GM12878 (cell line): ENCODE data around the gene RPRD1A. TPM values are rescaled to one million over a fixed set of nuclear protein-coding genes. Genes with fewer than 3 reads are reported as not detected.

Experiments
- ATAC-seq: fragments of 200-7000 bp; cut with Tn5 transposase; 3 replicates; pipeline ENCODE4 v1.9.1; 2020; ENCODE audit warnings: mild to moderate bottlenecking, moderate library complexity
- BruUV-seq: library from RNA; stranded (reverse); fragments of 400-500 nt; replicated peaks from 2 replicates; lab custom pipeline; 2021; lab: Mats Ljungman, UMichigan
- CTCF ChIA-PET: fragments of 300-600 bp; sonication (Branson Sonifier 250); formaldehyde crosslinking; extraction: SDS; loops from one replicate; lab custom pipeline; 2021; ENCODE audit warnings: inconsistent platforms; lab: Yijun Ruan, JAX
- POLR2A ChIA-PET: fragments of 350-600 bp; formaldehyde crosslinking; extraction: SDS; loops from one replicate; lab custom pipeline; 2021; ENCODE audit warnings: inconsistent platforms; lab: Charles Lee
- RAD21 ChIA-PET: fragments of 300-600 bp; sonication (Branson Sonifier 250); formaldehyde crosslinking; loops from one replicate; lab custom pipeline; 2023; ENCODE audit warnings: antibody characterized with exemption; ENCODE audit not compliant: unreplicated experiment; lab: Charles Lee
- SMC1A ChIA-PET: fragments of 300-600 bp; sonication (Branson Sonifier 250); formaldehyde crosslinking; loops from one replicate; lab custom pipeline; 2023; ENCODE audit not compliant: unreplicated experiment, uncharacterized antibody; lab: Charles Lee
- DNase-seq: peaks from one replicate; pipeline ENCODE4 v3.0.0-alpha.2; 2011; ENCODE audit warnings: low read depth, low spot score
- FAIRE-seq: peaks from 3 replicates; lab custom pipeline; 2011; peaks lifted over from hg19 to GRCh38; lab: Jason Lieb, UNC
- H2AFZ ChIP-seq: 2 replicates; pipeline ENCODE4 v1.6.0; 2011; ENCODE audit warnings: low read depth, low read length, control low read depth; ENCODE audit not compliant: control insufficient read depth
- H3K27ac ChIP-seq: 2 replicates; pipeline ENCODE4 v1.5.1; 2011; ENCODE audit warnings: control low read depth; ENCODE audit not compliant: control insufficient read depth, insufficient read depth
- H3K27me3 ChIP-seq, 2 experiments: replicated peaks in 1 of 2; 2 replicates each; pipeline versions ENCODE4 v1.6.0 to v1.6.1; 2011; ENCODE audit warnings: low read length in 1 of 2; ENCODE audit not compliant: control insufficient read depth in 2 of 2, insufficient read depth in 2 of 2
- H3K36me3 ChIP-seq, 2 experiments: 2 replicates each; pipeline ENCODE4 v1.5.1; 2011; ENCODE audit warnings: low read length in 1 of 2; ENCODE audit not compliant: control insufficient read depth in 2 of 2, insufficient read depth in 2 of 2
- H3K4me1 ChIP-seq: 2 replicates; pipeline ENCODE4 v1.6.1; 2011; ENCODE audit warnings: mild to moderate bottlenecking, low read length, moderate library complexity, mixed read lengths; ENCODE audit not compliant: control insufficient read depth, insufficient read depth
- H3K4me2 ChIP-seq: 2 replicates; pipeline ENCODE4 v1.6.0; 2011; ENCODE audit warnings: control low read depth; ENCODE audit not compliant: control insufficient read depth, insufficient read depth
- H3K4me3 ChIP-seq: fragments of 200-600 bp; sonication (generic); 2 replicates; pipeline ENCODE4 v1.5.1; 2016
- H3K79me2 ChIP-seq: 2 replicates; pipeline ENCODE4 v1.6.0; 2011; ENCODE audit warnings: low read length; ENCODE audit not compliant: control insufficient read depth, insufficient read depth
- H3K9ac ChIP-seq: 2 replicates; pipeline ENCODE4 v1.8.0; 2011; ENCODE audit warnings: low read length, control low read depth, mixed read lengths; ENCODE audit not compliant: control insufficient read depth, insufficient read depth
- H3K9me3 ChIP-seq: replicated peaks from 3 replicates; pipeline ENCODE4 v1.5.1; 2011; ENCODE audit warnings: mild to moderate bottlenecking, low read length; ENCODE audit not compliant: control insufficient read depth, insufficient read depth
- H4K20me1 ChIP-seq: 2 replicates; pipeline ENCODE4 v1.6.0; 2011; ENCODE audit not compliant: control insufficient read depth, insufficient read depth
- CBX5 ChIP-seq: sonication (generic); IDR thresholded peaks from 2 replicates; pipeline ENCODE4 v1.6.1; 2016; ENCODE audit warnings: low read depth, moderate library complexity, mild to moderate bottlenecking, inconsistent platforms
- CHD2 ChIP-seq: IDR thresholded peaks from 2 replicates; pipeline ENCODE4 v1.6.1; 2011; ENCODE audit warnings: low read depth, low read length, improper control_type of control experiment, borderline replicate concordance
- CREM ChIP-seq: IDR thresholded peaks from 2 replicates; pipeline ENCODE4 v1.6.1; 2014; ENCODE audit warnings: antibody characterized with exemption, low read depth
- FOXK2 ChIP-seq: fragments of 450-650 bp; IDR thresholded peaks from 2 replicates; pipeline ENCODE4 v1.6.1; 2017; ENCODE audit warnings: mild to moderate bottlenecking, moderate library complexity
- IRF3 ChIP-seq: fragments of 450-650 bp; IDR thresholded peaks from 2 replicates; pipeline ENCODE4 v1.6.1; 2014; ENCODE audit warnings: mild to moderate bottlenecking
- NFXL1 ChIP-seq: fragments of 450-650 bp; IDR thresholded peaks from 2 replicates; pipeline ENCODE4 v1.6.1; 2017; ENCODE audit warnings: antibody characterized with exemption, mild to moderate bottlenecking, borderline replicate concordance
- RAD51 ChIP-seq: fragments of 450-650 bp; IDR thresholded peaks from 2 replicates; pipeline ENCODE4 v1.6.1; 2016; ENCODE audit warnings: moderate library complexity, mild to moderate bottlenecking, inconsistent platforms
- RB1 ChIP-seq: fragments of 450-650 bp; formaldehyde crosslinking; IDR thresholded peaks from 2 replicates; pipeline ENCODE4 v1.6.1; 2017; ENCODE audit warnings: mild to moderate bottlenecking, borderline replicate concordance
- RUNX3 ChIP-seq: IDR thresholded peaks from 2 replicates; pipeline ENCODE4 v1.6.1; 2012; ENCODE audit warnings: low read length, inconsistent platforms
- SMC3 ChIP-seq: IDR thresholded peaks from 2 replicates; pipeline ENCODE4 v1.6.1; 2011; ENCODE audit warnings: low read length, improper control_type of control experiment, borderline replicate concordance
- ZSCAN29 ChIP-seq: fragments of 450-650 bp; IDR thresholded peaks from 2 replicates; pipeline ENCODE4 v1.6.1; 2017; ENCODE audit warnings: mild to moderate bottlenecking, moderate library complexity
- WGBS: methylation state at CpG from one replicate; pipeline ENCODE4 v1.1.6; 2016; ENCODE audit warnings: low lambda C conversion rate; ENCODE audit not compliant: insufficient replicate concordance, insufficient coverage; ENCODE audit errors: missing lambda C conversion rate; 5-methylcytosine and 5-hydroxymethylcytosine counted together
- in situ Hi-C: fragments of 300-500 bp; cut with MboI; formaldehyde crosslinking; loops from 9 replicates; pipeline ENCODE4 v1.14.3; 2018; ENCODE audit warnings: mixed read lengths
- intact Hi-C: fragments of 100-400 bp; cut with micrococcal nuclease; formaldehyde crosslinking; loops from one replicate; pipeline ENCODE4 v1.14.2; 2022; ENCODE audit not compliant: unreplicated experiment
- polyA plus RNA-seq, 11 experiments: library from polyadenylated mRNA; depleted of rRNA in 4 of 11; unstranded in 6 of 11; stranded (reverse) in 5 of 11; fragments of >200 nt; fragmentation: Nextera tagmentation in 4 of 11; fragmentation: Illumina TruSeq in 1 of 11; extraction: Ambion mirVana in 4 of 11; extraction: Trizol in 1 of 11; gene quantifications; 1 replicate in 1 of 11; 2 replicates in 10 of 11; pipeline versions ENCODE4 v1.2.1 to v1.2.3, GENCODE V29; 2011 to 2016; ENCODE audit warnings: inconsistent platforms in 2 of 11, missing spikeins in 2 of 11, low read depth in 1 of 11
- total RNA-seq, 4 experiments: library from RNA; depleted of rRNA in 3 of 4; stranded (reverse); fragments of >200 nt in 3 of 4; fragmentation: Illumina TruSeq in 1 of 4; extraction: Trizol in 1 of 4; gene quantifications; 2 replicates each; pipeline versions ENCODE4 v1.2.1 to v1.2.3, GENCODE V29; 2013 to 2021

RPRD1A gene
- total and polyA plus RNA-seq, 10 of the 15 experiments (the other 5 are each of a cell fraction or from before 2014, with no cell fraction given): 16.2 to 66.2 (median 36.2) TPM

- DNase-seq (no peak), ATAC-seq (no peak)
- H3K9ac ChIP-seq: no peak overlapping the region
- no peaks in the 10 kb centered on the region for H3K79me2 ChIP-seq
- H3K27me3 ChIP-seq: no peaks in the 10 kb centered on the region
- no peak overlapping the region for H3K4me2 ChIP-seq
- H3K36me3 ChIP-seq: peaks cover 0 to 10% of the 10 kb centered on the region in 2 experiments; a peak in 2 of 4 replicates
- no peak for TF ChIP-seq CBX5
- TF ChIP-seq RB1: no peak
- no peak for TF ChIP-seq IRF3
- no peak for TF ChIP-seq RAD51
- TF ChIP-seq FOXK2: no peak
- TF ChIP-seq RUNX3: no peak
- TF ChIP-seq CHD2: no peak
- TF ChIP-seq NFXL1: no peak
- no peak for TF ChIP-seq SMC3
- no peak for TF ChIP-seq ZSCAN29
- TF ChIP-seq CREM: no peak
- TF ChIP-seq, all 136 proteins: peak for 0
- Histone ChIP-seq H2AFZ (no peak overlapping the region), H3K4me3 (no peak overlapping the region), H4K20me1 (no peaks in the 10 kb centered on the region), H3K4me1 (no peaks in the 10 kb centered on the region), H3K27ac (no peak overlapping the region), H3K9me3 (no peaks in the 10 kb centered on the region)
- FAIRE-seq: no peak
- ChIA-PET SMC1A (interaction anchor here (0.9 to 1.2 kb wide), 2 partner anchors 12 to 176 kb away, joined by 3 read pairs; no protein-coding TSS in a partner anchor), RAD21 (no interaction called here), CTCF (interaction anchor here (1.3 to 1.5 kb wide), 2 partner anchors 11 to 176 kb away, joined by 3 read pairs; no protein-coding TSS in a partner anchor), POLR2A (interaction anchor here (0.6 to 0.7 kb wide), 3 partner anchors 32 to 572 kb away, joined by 4 read pairs; no protein-coding TSS in a partner anchor)
- intact Hi-C loops (no loop called here), in situ Hi-C loops (no loop called here)
- 48% methylated on average over 2 of the region's 2 CpGs for WGBS
- no TSS peak for BruUV-seq
These were observed 40.8 kb upstream of the RPRD1A start for GRCh38 chr18:36108196-36108595.
